GM12891 (cell line): Measurements from ENCODE around the gene ADAM23.

Source experiments
- PAX5 ChIP-seq: IDR thresholded peaks from 2 replicates; pipeline ENCODE4 v1.6.1; 2011; ENCODE audit warnings: low read length, moderate library complexity, mild to moderate bottlenecking; ENCODE audit not compliant: insufficient read depth, severe bottlenecking
- POLR2A ChIP-seq: IDR thresholded peaks from 2 replicates; pipeline ENCODE4 v1.6.1; 2011; ENCODE audit warnings: low read depth, low read length, control low read depth
- POLR2AphosphoS5 ChIP-seq: IDR thresholded peaks from 2 replicates; pipeline ENCODE4 v1.6.1; 2011; ENCODE audit warnings: low read depth, low read length, control low read depth
- POU2F2 ChIP-seq: IDR thresholded peaks from 2 replicates; pipeline ENCODE4 v1.6.1; 2011; ENCODE audit warnings: low read depth, mild to moderate bottlenecking, control low read depth, low read length, moderate library complexity
- TAF1 ChIP-seq: IDR thresholded peaks from 2 replicates; pipeline ENCODE4 v1.6.1; 2011; ENCODE audit warnings: low read depth, low read length, control low read depth

DNA sequence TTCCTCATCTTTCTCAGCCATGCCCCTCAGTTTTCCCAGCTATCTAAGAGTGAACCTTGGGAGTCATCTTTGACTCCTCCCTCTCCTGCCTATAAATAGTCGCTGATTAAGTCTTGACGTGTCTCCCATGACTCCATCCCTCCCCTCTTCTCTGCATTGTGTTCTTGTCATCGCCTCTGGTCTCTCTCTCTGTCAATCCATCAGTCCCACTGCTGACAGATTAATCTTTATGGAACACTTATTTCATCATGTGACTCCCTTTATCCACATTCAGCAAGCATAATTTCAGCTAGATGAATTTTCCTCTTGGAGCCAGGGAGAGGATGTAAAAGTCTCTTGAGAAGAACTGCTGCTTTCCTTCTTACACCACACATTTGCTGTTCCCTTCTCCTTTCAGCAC is 9.4 kb downstream of the ADAM23 start:
- no peak for TF ChIP-seq POLR2AphosphoS5
- TF ChIP-seq POLR2A = no peak
- no peak for TF ChIP-seq TAF1
- TF ChIP-seq PAX5 = no peak
- TF ChIP-seq POU2F2 = no peak
